Inferior parietal cortex (tissue), 1 donor: ENCODE results near the gene PTPN22.

Source experiments
- DNase-seq: peaks from one replicate; pipeline ENCODE4 v3.0.0-alpha.2; 2016; ENCODE audit errors: extremely low spot score

Gene PTPN22

GRCh38 chr1:113871597-113872113 is at the start of gene PTPN22:
PTPN22 (minus strand) TSS chr1:113871712.
- DNase-seq = peak; percentile 18

- no peak for DNase-seq
Observed at GRCh38 chr1:113918243-113918642, 46.7 kb upstream of the PTPN22 start.

- DNase-seq = no peak
Observed at GRCh38 chr1:113917400-113918082, 46.0 kb upstream of the PTPN22 start.

DNA sequence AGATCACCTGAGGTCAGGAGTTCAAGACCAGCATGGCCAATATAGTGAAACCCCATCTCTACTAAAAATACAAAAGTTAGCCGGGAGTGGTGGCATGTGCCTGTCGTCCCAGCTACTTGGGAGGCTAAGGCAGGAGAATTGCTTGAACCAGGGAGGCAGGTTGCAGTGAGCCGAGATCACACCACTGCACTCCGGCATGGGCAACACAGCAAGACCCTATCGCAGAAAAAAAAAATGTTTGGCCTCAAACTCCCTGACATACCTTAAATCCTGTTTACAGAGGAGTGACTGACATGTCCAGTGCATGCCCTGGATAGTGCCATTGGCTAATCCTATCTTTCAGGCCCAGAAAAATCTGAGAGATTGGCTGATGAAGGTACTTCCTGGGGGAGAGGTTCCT is 45.5 kb upstream of the PTPN22 start:
- DNase-seq = no peak

- DNase-seq = peak; percentile 53
Observed at GRCh38 chr1:113913887-113914664, 42.6 kb upstream of the PTPN22 start.

GRCh38 chr1:113913312-113913668 is 41.8 kb upstream of the PTPN22 start:
- no peak for DNase-seq

DNA sequence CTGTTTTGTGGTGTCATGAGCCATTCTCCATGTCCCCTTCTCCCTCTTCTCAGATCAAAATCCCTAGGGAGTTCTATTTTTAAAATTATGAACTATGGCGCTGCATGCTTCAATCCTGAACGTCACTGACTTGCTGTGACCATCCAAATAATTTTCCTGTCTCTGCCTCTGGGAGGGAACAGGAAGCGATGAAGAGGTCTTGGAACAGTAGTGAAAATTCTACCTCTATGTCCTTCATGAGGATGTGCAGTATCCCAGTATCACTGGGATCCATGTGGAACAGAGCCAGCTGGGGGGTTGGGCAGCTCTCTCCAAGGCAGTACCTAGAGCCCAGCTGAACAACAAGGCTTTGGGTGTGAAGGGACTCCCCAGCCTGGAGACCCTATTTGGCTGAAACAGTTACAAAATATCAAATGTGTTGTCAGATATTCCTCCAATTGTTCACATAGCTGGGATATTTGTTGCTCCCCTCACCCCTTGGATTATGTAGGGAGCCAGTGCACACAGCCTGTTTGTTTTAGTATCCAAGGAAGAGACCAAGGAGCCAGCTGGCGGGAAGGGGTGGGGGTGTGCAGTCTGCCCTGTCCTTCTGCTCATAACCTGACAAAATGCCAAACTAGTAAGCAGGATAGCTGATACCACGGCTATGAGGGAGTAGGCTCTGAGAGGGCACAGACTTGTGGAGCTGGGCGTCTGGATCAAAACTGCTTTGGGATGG is 41.2 kb upstream of the PTPN22 start:
- no peak for DNase-seq

- no peak for DNase-seq
Observed at GRCh38 chr1:113905435-113905861, 33.9 kb upstream of the PTPN22 start.

DNA sequence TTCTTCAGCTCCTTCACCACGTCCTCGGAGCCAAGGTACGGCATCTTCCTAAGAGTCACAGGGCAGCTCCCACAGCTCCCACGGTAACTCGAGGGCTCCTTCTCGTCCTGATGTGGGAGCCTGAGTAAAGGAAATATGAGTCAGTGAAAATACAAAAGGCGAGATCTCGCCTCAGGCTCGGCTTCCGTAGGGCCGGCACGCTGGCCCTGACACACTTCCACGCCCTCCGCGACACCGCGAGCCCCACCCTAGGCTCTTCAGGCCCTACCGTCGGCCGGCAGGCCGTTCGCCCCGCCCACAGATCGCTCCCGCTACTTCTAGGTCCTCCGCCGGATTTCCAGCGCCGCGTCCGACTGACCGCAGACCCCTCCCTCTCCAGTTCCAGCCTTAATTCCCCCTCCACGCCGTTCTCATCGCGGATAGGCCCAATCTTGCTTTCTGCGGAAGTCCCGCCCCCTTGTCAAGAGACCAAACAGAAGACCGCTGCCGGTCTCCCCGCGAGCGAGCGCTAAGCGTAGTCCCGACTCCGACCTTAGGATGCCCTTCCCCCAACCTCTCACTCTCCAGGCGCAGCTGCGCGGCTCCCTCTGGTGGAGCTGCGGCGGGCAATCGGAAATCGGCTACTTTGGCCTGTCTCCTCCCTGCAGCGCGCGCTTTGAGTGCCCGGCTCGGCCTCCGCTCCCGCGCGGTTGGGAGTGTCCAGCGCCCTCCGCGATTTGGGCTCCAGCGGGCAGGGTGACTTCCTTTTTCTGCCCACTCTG is 33.3 kb upstream of the PTPN22 start, which contains the start of the genes AP4B1 and DCLRE1B:
Gene AP4B1 (minus strand): TSS at position 126 of the 761 bp plus-strand sequence. CDS start 82 bp downstream, at position 44.
Gene DCLRE1B (plus strand): TSS at position 653 of the 761 bp plus-strand sequence. CDS start 261 bp downstream, outside the sequence.
- DNase-seq = peak; percentile 98

- no peak for DNase-seq
Observed at GRCh38 chr1:113904293-113904673, 32.8 kb upstream of the PTPN22 start.

DNA sequence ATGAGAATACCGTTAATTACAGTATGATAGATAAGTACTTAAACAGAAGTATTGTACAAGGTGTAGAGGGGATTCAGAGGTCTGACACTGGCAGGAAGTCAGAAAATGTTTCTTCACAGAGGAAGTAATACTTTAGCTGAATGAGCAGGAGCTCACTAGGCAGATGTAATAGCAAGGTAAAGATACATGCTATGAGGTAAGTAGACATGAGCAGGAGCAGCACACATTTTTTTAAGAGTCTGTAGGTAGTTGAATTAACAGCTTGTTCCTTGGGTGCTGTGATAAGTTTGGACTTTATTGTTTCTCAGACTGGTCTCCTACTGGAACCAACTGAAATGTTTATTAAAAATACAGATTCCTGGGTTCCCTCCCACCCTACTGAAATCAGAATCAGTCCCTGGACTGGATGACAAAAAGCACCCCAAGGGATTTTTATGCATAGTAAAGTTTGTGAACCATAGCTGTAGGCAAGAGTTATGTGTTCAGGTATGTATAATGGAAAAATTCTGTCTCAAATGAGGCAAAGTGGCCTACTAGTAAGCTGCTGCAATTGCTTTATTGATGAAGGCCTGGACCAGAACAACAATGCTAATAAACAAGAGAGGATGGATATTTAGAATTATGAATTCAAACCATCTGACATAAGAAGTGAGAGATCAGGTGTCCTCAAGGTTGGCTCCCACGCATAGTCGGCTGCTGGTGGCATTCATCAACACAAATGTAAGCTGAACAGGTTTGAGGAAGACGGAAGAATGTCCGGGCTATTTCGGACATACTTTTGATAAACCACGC is 32.2 kb upstream of the PTPN22 start:
- DNase-seq = no peak

GRCh38 chr1:113901191-113901590 is 29.7 kb upstream of the PTPN22 start:
- no peak for DNase-seq

GRCh38 chr1:113899111-113899510 is 27.6 kb upstream of the PTPN22 start:
- no peak for DNase-seq

- DNase-seq = no peak
Observed at GRCh38 chr1:113898241-113898814, 26.8 kb upstream of the PTPN22 start.

- no peak for DNase-seq
Observed at GRCh38 chr1:113895961-113896360, 24.4 kb upstream of the PTPN22 start.

DNA sequence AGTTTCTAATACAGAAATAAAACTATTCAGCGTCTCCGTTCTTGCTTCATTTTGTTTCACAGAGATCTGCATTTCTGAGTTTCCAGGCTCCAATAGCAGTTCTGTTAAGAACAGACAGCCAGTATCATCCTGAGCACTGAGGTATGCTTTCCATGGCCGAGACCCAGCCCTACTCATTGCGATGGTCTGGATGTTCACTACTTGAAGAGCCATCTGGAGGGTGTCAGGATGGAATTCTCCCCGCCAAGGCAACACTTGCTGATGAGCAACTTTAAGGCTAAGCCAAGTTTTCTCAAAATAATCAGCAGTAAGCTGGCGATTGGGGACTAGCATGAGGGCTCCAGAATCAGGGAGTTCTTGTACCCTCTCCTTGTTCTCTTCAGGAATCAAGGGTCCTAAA is 23.6 kb upstream of the PTPN22 start:
- no peak for DNase-seq

GRCh38 chr1:113893267-113893666 is 21.8 kb upstream of the PTPN22 start:
- DNase-seq = no peak

DNA sequence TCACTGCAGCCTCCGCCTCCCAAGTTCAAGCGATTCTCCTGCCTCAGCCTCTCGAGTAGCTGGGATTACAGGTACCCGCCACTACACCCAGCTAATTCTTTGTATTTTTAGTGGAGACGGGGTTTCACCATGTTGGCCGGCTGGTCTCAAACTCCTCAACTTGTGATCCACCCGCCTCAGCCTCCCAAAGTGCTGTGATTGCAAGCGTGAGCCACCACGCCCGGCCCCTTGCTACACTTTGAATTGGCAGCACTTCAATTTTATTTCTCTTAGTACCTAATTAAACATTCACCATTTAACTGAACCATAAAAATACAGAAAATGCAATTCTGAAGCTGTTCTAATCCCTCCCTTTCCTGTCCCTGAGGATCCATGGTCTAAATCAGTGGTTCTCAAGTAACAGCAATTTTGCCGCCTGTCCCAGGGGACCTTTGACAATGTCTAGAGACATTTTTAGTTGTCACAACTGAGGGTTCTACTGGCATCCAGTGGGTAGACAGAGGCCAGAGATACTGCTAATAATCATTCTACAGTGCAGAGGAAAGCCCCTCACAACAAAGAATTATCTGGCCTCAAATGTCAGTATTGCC is 20.2 kb upstream of the PTPN22 start:
- no peak for DNase-seq

GRCh38 chr1:113890816-113891215 is 19.3 kb upstream of the PTPN22 start:
- no peak for DNase-seq
